Mesodermal cell (in vitro differentiated cells): Measurements from ENCODE around the gene ZNF780B.
"Not testable (repeated sequence)": the region's sequence is repeated elsewhere in the genome, so short reads cannot be mapped to it uniquely, and the experiment has no call there.

Experiments used
- H3K27ac ChIP-seq: 2 replicates; pipeline ENCODE4 v1.7.0; 2013; ENCODE audit warnings: mild to moderate bottlenecking, low read depth, low read length, moderate library complexity; ENCODE audit not compliant: severe bottlenecking
- H3K36me3 ChIP-seq: 2 replicates; pipeline ENCODE4 v1.7.1; 2013; ENCODE audit warnings: mild to moderate bottlenecking, low read length, moderate library complexity; ENCODE audit not compliant: control insufficient read depth, insufficient read depth
- H3K4me1 ChIP-seq: one replicate; pipeline ENCODE4 v1.7.1; 2013; ENCODE audit warnings: mild to moderate bottlenecking, low read length; ENCODE audit not compliant: insufficient read depth, control insufficient read depth, poor library complexity, severe bottlenecking
- H3K4me3 ChIP-seq: 2 replicates; pipeline ENCODE4 v1.7.0; 2013; ENCODE audit warnings: low read length, control low read depth, mild to moderate bottlenecking; ENCODE audit not compliant: insufficient read depth, poor library complexity, severe bottlenecking; ENCODE audit errors: extremely low read depth
- H3K9me3 ChIP-seq: 2 replicates; pipeline ENCODE4 v1.7.1; 2013; ENCODE audit warnings: mild to moderate bottlenecking, low read length, moderate library complexity; ENCODE audit not compliant: control insufficient read depth
- WGBS, 2 experiments: methylation state at CpG; one replicate each; pipeline ENCODE4 v1.1.5; 2013; ENCODE audit warnings: missing lambda C conversion rate in 2 of 2; ENCODE audit not compliant: insufficient coverage in 2 of 2; 5-methylcytosine and 5-hydroxymethylcytosine counted together

The ZNF780B gene

DNA sequence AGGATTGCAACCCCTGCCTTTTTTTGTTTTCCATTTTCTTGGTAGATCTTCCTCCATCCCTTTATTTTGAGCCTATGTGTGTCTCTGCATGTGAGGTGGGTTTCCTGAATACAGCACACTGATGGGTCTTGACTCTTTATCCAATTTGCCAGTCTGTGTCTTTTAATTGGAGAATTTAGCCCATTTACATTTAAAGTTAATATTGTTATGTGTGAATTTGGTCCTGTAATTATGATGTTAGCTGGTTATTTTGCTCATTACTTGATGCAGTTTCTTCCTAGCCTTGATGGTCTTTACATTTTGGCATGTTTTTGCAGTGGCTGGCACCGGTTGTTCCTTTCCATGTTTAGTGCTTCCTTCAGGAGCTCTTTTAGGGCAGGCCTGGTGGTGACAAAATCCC lies 14.3 kb downstream of the ZNF780B start:
- not testable (repeated sequence) for H3K27ac ChIP-seq, H3K4me1 ChIP-seq, H3K4me3 ChIP-seq
- Histone ChIP-seq H3K36me3 (peaks cover 35% of the 10 kb centered on the region), H3K9me3 (peaks cover 37% of the 10 kb centered on the region)
- 100% methylated on average over 1 of the region's 1 CpG; no CpG with 5 or more reads in 1 of the 2 experiments for WGBS, 2 experiments

DNA sequence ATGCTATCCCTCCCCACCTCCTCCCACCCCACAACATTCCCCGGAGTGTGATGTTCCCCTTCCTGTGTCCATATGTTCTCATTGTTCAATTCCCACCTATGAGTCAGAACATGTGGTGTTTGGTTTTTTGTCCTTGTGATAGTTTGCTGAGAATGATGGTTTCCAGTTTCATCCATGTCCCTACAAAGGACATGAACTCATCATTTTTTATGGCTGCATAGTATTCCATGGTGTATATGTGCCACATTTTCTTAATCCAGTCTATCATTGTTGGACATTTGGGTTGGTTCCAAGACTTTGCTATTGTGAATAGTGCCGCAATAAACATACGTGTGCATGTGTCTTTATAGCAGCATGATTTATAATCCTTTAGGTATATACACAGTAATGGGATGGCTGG lies 18.0 kb downstream of the ZNF780B start:
- Histone ChIP-seq H3K36me3 (peaks cover 16% of the 10 kb centered on the region), H3K9me3 (peaks cover 45% of the 10 kb centered on the region)
- no CpG with 5 or more reads among the region's 3 CpGs for WGBS, 2 experiments
- not testable (repeated sequence) for H3K4me3 ChIP-seq, H3K4me1 ChIP-seq, H3K27ac ChIP-seq

DNA sequence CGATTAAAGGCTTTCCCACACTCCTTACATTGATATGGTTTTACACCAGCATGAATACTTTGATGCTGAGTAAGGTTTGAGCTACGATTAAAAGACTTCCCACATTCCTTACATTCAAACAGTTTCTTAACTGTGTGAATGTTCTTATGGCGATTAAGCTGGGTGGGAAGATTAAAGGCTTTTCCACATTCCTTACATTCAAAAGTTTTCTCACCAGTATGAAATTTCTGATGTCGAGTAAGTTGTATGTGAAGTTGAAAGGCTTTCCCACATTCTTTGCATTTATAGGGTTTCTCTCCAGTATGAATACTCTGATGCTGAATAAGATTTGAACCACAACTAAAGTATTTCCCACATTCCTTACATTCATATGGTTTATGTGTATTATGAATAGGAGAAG lies 20.0 kb downstream of the ZNF780B start:
- H3K36me3 ChIP-seq = peaks cover 16% of the 10 kb centered on the region
- no CpG with 5 or more reads among the region's 4 CpGs for WGBS, 2 experiments
- no peak overlapping the region for H3K27ac ChIP-seq
- no peak overlapping the region for H3K4me3 ChIP-seq
- peaks cover 57% of the 10 kb centered on the region for H3K9me3 ChIP-seq
- no peaks in the 10 kb centered on the region for H3K4me1 ChIP-seq

DNA sequence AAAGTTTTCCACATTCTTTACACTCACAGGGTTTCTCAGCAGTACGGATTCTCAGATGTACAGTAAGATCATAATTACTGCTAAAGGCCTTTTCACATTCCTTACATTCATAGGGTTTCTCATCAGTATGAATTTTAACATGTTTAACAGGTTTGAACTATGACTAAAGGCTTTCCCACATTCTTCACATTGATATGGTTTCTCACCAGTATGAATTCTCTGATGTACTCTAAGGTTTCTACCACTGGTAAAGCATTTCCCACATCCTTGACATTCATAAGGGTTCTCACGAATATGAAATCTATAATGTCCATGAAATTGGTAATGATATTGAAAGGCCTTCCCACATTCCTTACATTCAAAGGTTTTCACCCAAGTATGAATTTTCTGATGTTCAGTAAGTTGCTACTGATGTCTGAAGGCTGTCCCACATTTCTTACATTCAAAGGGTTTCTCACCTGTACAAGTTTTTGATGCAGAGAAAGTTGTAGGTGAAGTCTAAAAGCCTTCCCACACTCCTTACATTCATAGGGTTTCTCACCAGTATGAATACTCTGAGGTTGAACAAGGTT lies 22.0 kb downstream of the ZNF780B start:
- Histone ChIP-seq H3K27ac (no peak overlapping the region), H3K4me3 (no peak overlapping the region), H3K4me1 (no peaks in the 10 kb centered on the region), H3K9me3 (peaks cover 72% of the 10 kb centered on the region), H3K36me3 (peaks cover 16% of the 10 kb centered on the region)
- WGBS, 2 experiments = 100% methylated on average over 1 of the region's 2 CpGs; no CpG with 5 or more reads in 1 of the 2 experiments

DNA sequence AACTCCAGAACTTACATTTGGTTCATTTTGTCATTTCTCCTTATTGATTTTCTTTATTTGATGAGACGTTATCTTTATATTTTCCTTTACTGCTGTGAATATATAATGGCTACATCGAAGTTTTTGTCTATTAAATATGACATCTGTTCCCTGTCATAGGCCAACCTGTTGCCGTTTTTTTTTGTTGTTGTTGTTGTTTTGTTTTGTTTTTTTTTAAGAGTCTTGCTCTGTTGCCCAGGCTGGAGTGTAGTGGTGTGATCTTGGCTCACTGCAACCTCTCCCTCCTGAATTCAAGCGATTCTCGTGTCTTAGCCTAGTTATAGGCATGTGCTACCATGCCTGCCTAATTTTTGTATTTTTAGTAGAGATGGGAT lies 29.4 kb downstream of the ZNF780B start:
- H3K4me3 ChIP-seq = no peak overlapping the region
- H3K36me3 ChIP-seq = no peaks in the 10 kb centered on the region
- no peaks in the 10 kb centered on the region for H3K4me1 ChIP-seq
- 90% methylated on average over 2 of the region's 5 CpGs; no CpG with 5 or more reads in 1 of the 2 experiments for WGBS, 2 experiments
- no peak overlapping the region for H3K27ac ChIP-seq
- H3K9me3 ChIP-seq = peaks cover 64% of the 10 kb centered on the region

DNA sequence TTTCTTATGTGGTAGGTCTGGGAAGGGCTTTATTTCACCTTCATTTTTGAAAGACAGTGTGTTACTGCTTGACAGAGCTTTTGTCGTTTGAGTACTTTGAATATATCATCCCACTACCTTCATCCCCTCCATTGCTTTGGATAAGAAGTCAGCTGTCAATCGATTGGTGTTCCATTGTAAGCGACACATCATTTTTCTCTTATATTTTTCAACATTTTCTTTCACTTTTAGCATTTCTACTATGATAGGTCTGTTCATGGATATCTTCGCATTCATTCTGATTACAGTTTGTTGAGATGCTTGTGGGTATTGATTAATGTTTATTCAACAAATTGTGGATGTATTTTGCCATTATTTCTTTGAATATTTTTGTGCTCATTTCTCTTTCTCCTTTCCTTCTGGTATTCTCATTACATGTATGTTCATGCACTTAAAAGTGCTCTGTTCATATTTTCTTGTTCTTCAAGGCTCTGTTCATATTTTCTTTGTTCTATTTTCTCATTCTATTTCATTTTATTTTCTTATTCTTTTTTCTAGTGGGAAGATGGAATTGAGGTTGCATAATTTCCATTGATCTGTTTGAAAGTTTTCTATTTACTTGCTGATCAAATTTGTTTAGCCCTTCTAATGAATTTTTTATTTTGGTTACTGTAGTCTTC lies 30.0 kb downstream of the ZNF780B start:
- Histone ChIP-seq H3K9me3 (peaks cover 59% of the 10 kb centered on the region), H3K36me3 (no peaks in the 10 kb centered on the region), H3K4me3 (no peak overlapping the region), H3K27ac (no peak overlapping the region), H3K4me1 (no peaks in the 10 kb centered on the region)
- WGBS, 2 experiments = 100% methylated on average over 1 to 2 of the region's 4 CpGs

DNA sequence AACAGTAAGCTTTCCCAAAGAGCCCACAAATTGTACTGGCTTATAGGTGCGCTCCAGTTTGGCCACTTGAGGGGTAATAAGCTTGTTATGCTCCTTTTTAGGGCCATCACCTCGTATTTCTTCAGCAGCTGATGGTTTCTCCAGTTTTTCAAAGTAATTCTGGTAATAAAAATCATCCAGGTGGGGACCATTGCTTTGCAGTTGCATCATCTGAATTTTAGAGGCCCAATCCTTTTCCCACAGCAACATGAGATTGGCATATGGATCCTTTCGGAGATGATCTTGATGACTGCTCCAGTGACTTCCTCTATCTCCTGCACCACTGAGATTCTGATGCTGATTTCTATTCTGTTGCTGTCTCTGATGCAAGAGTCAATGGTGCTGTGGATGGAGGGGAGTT lies 32.1 kb downstream of the ZNF780B start:
- Histone ChIP-seq H3K36me3 (no peaks in the 10 kb centered on the region), H3K9me3 (peaks cover 44% of the 10 kb centered on the region), H3K27ac (no peak overlapping the region), H3K4me1 (no peaks in the 10 kb centered on the region), H3K4me3 (no peak overlapping the region)
- WGBS, 2 experiments = 67 to 79% methylated on average over 1 to 2 of the region's 3 CpGs

DNA sequence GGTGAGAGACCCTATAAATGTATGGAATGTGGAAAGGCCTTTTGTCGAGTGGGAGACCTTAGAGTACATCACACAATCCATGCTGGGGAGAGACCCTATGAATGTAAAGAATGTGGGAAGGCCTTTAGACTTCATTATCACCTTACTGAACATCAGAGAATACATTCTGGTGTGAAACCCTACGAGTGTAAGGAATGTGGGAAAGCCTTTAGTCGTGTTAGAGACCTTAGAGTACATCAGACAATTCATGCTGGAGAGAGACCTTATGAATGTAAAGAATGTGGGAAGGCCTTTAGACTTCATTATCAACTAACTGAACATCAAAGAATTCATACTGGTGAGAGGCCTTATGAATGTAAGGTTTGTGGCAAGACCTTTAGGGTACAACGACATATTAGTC lies 42.0 kb downstream of the ZNF780B start:
- no peaks in the 10 kb centered on the region for H3K4me1 ChIP-seq
- 80% methylated on average over 2 of the region's 4 CpGs; no CpG with 5 or more reads in 1 of the 2 experiments for WGBS, 2 experiments
- no peak overlapping the region for H3K4me3 ChIP-seq
- no peak overlapping the region for H3K27ac ChIP-seq
- H3K36me3 ChIP-seq = peaks cover 13% of the 10 kb centered on the region
- H3K9me3 ChIP-seq = peaks cover 44% of the 10 kb centered on the region

DNA sequence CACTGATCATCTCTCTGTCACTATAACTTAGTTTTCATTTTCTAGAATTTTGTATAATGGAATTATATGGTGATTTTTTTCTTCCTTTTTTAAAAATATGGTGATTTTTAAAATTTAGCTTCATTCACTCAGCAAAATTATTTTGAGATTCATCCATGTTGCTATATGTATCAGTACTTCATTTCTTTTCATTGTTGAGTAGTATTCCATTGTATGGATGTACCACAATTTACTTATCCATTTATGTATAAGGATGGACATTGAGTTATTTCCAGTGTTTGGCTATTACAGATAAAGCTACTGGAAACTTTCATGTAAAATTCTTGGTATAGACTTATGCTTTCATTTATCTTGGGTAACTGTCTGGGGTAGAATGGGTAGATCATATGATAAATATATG lies 46.4 kb downstream of the ZNF780B start:
- Histone ChIP-seq H3K9me3 (peaks cover 29% of the 10 kb centered on the region), H3K36me3 (peaks cover 16% of the 10 kb centered on the region), H3K27ac (no peak overlapping the region), H3K4me1 (no peaks in the 10 kb centered on the region), H3K4me3 (no peak overlapping the region)

DNA sequence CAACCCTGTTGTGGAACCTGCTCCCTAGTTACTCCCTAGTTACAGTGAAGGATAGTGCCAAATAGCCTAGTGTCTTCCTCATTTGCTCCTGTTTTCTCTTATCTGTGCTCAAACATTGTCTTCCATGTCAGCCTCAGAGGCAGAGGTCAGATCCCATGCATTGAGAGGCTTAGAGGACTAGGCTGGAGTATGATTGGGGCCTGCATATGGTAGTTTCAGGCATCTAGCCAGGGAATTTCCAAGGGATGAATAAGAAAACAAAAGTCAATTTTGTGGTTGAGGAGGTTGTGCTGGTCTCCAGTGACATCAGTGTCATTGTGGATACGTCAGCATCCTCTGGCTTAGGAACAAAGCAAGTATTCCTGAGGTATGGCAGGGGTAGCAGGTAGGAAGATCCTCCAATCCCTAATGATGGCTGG lies 49.7 kb downstream of the ZNF780B start:
- Histone ChIP-seq H3K9me3 (no peaks in the 10 kb centered on the region), H3K27ac (no peak overlapping the region)
- 89% methylated on average over 1 of the region's 1 CpG; no CpG with 5 or more reads in 1 of the 2 experiments for WGBS, 2 experiments

DNA sequence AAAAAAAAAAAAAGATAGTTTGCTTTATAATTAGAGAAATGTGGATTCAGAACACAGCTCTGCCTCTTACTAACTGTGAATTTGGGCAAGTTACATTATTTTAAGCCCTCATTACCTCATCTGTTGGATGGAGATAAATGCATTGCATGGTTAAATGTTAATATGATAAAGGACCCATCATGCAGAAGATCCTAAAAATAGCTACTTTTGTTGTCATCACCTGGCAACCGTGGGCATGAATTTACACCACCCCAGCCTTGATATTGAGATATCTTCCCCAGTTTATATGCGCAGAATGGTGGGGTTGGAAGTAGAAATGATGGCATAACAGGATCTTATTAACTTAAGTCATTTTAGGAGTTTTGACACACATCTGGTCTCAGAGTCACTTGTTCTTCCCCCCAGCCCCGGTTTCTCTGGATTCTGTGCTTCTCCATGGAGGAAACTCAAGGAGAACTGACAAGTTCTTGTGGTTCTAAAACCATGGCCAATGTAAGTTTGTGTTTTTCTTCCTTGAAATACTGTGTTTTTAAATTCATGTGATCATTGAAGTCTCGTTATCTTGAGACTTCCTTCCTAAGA lies 50.2 kb downstream of the ZNF780B start:
- WGBS, 2 experiments = 88 to 91% methylated on average over 1 to 3 of the region's 4 CpGs
- no peaks in the 10 kb centered on the region for H3K9me3 ChIP-seq
- no peak overlapping the region for H3K4me3 ChIP-seq
- no peak overlapping the region for H3K27ac ChIP-seq
- H3K36me3 ChIP-seq = peaks cover 4% of the 10 kb centered on the region
- no peaks in the 10 kb centered on the region for H3K4me1 ChIP-seq

More for the DNA sequence above, 49.7 kb downstream of the ZNF780B start:
- Histone ChIP-seq H3K4me3 (no peak overlapping the region), H3K36me3 (peaks cover 4% of the 10 kb centered on the region), H3K4me1 (no peaks in the 10 kb centered on the region)
